GM12892 (cell line): ENCODE measurements around the gene LY6G5C.

Experiments
- DNase-seq: peaks from one replicate; pipeline ENCODE4 v3.0.0; 2011; ENCODE audit not compliant: insufficient read length
- FAIRE-seq: peaks from 2 replicates; lab custom pipeline; 2011; peaks lifted over from hg19 to GRCh38; lab: Jason Lieb, UNC
- POLR2A ChIP-seq: IDR thresholded peaks from 2 replicates; pipeline ENCODE4 v1.6.1; 2011; ENCODE audit warnings: low read depth, low read length, control low read depth
- POLR2AphosphoS5 ChIP-seq: IDR thresholded peaks from 2 replicates; pipeline ENCODE4 v1.6.1; 2011; ENCODE audit warnings: low read depth, low read length, control low read depth
- TAF1 ChIP-seq: IDR thresholded peaks from 2 replicates; pipeline ENCODE4 v1.6.1; 2011; ENCODE audit warnings: low read depth, mild to moderate bottlenecking, control low read depth, low read length, borderline replicate concordance

Gene LY6G5C

DNA sequence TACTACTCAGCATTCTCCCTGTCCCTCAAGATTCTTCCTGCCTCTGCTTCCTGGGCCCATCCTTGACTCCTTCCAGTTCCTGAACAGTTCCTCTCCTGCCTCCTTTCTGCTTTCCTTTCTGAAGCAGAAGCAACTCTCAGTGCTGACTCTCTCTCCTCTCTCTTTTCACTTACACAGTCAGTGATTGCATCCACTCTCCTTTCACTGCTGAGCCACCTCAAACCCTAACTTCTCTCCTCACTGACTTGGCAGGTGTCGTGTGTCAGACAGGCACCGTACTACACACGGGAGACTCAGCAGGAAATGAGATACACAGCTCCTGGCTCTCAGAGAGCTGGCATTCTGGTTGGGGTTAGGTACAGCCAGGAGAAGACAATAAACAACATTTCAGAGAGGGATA lies 16.7 kb upstream of the LY6G5C start:
- DNase-seq = no peak
- TF ChIP-seq POLR2AphosphoS5 = no peak
- TF ChIP-seq TAF1 = no peak
- TF ChIP-seq POLR2A = no peak
- peak; percentile 42 for FAIRE-seq

DNA sequence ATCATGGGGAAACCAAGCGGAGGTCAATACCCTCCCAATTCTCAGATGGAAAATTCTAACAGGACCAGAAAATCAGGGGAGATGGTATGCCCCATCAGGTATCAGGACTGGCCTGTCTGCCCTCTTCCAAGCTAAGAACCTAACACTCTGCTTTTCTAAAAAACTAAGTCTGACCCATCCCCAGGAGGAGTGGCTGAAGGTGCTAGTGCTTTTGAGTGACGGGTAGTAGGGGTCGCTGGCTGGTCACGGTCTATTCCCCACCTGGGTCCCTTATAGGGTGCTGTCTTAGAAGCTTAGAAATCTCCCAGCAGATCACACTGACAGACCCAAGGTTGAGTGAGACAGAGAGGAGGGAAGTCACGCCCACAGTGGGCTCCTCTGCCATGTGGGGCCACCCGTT lies 12.7 kb upstream of the LY6G5C start:
- no peak for FAIRE-seq
- no peak for TF ChIP-seq TAF1
- DNase-seq = no peak

DNA sequence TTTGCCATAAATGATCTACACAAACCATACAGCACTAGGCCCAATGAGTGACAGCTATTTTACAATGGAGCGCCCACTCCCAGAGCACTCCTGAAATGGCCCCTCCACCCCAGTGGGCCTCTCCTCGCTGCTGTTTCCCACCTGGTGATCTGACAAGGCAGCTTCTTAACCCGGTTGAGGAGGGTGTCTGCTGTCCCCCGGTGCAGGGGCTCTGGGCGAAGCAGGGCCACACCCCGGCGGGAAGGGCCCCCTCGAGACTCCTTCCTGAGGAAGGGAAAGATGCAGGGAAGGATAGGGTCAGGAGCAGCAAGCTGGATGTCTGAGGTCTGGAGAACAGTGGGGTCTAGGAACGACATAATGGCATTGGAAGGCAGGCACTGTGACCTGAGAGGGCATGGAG lies 12.0 kb upstream of the LY6G5C start:
- FAIRE-seq = no peak
- TF ChIP-seq TAF1 (no peak), POLR2A (no peak), POLR2AphosphoS5 (no peak)
- DNase-seq = no peak

DNA sequence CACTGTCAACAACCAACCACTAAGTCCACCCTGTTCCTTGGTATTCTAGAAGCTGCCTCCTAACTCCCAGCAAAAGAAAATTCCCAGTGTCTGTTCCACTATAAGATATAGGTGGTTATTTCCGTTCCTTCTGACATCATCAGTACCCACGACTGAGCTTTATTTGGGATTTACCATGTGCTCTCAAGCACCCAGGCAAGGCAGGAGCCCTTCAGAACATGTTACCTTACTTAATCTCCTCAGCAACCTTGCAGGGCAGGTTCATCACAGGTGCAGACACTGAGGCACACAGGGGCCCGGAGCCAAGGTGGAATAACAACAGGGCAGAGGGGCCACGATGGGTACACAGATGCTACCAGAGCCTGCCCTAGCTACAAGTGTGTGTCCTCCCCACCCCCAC lies 11.5 kb upstream of the LY6G5C start:
- no peak for DNase-seq
- no peak for FAIRE-seq
- no peak for TF ChIP-seq TAF1
- TF ChIP-seq POLR2A = no peak
- TF ChIP-seq POLR2AphosphoS5 = no peak

DNA sequence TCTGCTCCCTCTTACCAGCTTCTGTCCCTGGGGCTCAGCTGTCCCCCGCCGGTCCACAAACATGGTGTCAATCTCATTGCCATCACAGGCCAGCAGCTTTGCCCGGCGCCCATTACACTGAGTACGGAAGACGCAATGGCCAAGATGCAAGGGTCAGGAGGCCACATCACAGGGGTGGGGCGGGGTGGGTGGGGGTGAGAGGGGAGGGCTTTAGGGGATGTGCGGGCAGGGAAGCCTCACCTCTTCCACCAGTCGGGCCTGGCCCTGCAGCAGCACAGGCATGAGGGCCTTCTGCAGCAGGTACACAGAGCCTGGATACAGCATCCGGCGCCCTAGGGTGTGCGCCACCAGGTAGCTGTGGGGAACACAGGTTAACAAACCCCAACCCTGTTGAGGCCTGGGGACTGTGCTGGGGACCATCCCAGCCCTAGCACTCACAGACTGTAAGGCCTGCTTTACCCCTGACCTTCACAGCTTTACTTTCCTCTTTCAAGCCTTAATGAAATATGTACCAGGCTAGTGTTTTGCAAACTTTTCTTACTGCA lies 10.8 kb upstream of the LY6G5C start:
- DNase-seq = no peak
- TF ChIP-seq TAF1 = no peak
- no peak for FAIRE-seq

DNA sequence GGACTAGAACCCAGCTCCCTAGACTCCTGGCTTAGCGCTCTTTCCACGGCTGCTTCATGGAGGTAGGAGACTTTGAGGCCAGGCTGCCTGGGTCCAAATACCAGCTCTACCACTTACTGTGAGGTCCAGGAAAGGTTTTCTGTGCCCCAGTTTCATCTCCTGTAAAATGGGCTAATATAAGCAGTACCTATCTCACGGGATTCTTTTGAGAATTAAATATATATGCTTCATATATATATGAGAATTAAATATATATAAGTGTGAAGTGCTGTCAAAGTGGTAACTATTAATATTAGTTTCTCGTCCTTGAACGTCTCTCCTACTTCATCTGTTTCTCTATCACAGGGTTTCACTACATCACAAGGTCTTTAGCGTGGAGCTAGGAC lies 10.2 kb upstream of the LY6G5C start:
- FAIRE-seq (no peak), DNase-seq (no peak)
- TF ChIP-seq POLR2A (no peak), POLR2AphosphoS5 (no peak), TAF1 (no peak)

DNA sequence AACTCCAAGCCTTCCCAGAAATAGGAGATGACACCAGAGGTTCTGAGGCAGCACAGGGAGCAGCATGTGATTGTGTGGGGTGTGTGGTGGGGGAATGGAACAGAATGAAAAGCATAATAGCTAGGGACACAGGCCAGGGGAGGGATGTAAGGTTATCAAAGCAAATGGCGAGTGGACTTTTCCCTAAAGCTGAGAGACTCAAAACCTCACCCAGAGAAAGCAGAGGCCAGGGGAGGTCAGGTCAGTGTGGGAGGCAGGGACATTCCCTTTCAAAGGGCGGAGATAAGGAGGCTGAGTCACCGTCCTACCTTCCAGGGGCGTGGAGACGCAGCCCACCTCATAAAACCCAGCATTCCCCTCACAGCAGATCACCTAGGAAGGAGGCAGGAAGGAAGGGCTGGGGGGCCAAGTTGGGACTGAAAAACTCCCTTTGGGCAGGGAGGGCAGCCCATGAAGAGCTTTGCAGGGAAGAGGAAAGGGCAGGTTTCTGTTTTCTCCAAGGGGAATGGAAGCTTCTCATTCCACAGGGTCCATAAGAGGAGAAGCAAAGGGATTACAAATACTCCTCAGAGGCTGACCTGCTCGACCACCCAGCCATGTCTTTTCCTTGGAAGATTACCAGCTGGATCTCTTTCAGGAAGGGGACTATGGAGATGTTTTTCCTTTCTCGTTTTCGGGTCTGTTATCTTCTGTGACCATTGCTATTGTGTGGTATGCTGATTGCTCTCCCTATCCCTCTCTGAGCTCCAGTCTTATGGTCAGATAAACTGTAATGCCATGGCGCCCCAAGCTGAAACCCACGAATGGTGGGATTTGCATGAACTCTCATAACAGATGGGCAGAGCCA lies 9.6 kb upstream of the LY6G5C start:
- DNase-seq (no peak), FAIRE-seq (no peak)
- no peak for TF ChIP-seq POLR2A
- TF ChIP-seq TAF1 = no peak
- TF ChIP-seq POLR2AphosphoS5 = no peak

DNA sequence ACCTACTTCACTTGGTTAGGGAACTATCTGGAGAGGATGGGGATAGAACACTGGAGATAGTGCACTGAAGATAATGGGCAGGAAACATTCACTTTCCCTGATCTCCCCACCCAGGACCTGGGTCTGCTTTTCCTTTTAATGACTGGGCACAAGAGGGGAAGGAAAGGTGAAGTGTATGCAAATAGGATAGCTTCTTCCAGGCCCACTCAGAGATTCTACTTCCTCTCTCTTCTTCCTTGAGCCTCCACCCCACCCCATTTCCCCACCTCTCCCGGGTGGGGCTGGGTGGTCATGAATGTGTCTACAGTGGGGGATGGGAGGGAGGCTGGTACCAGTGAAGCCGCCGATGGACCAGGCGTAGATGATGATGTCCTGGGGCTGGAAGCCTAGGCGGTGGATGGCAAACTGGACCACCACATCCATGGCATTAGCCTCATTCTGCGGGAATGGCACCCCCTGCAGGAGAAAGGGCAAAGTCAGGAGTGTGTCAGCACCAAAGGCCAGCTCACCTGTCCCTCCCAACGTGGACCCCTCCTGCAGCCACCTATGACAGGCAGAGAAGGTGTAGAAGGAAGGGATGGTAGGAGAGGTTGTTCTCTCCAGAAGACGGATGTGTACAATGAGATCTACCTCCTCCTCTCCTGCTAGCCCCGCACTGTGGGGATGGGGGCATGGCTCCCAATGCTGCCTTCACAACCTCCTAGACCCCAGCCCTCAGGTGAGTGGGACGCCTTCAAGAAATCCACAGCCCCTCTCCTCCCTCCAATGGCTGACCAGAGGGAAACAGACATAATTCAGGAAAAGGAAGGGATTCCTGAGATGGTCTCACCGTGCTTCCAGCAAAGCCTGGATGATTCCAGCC lies 8.6 kb upstream of the LY6G5C start:
- no peak for FAIRE-seq
- TF ChIP-seq TAF1 = no peak
- TF ChIP-seq POLR2A = no peak
- no peak for TF ChIP-seq POLR2AphosphoS5
- no peak for DNase-seq

DNA sequence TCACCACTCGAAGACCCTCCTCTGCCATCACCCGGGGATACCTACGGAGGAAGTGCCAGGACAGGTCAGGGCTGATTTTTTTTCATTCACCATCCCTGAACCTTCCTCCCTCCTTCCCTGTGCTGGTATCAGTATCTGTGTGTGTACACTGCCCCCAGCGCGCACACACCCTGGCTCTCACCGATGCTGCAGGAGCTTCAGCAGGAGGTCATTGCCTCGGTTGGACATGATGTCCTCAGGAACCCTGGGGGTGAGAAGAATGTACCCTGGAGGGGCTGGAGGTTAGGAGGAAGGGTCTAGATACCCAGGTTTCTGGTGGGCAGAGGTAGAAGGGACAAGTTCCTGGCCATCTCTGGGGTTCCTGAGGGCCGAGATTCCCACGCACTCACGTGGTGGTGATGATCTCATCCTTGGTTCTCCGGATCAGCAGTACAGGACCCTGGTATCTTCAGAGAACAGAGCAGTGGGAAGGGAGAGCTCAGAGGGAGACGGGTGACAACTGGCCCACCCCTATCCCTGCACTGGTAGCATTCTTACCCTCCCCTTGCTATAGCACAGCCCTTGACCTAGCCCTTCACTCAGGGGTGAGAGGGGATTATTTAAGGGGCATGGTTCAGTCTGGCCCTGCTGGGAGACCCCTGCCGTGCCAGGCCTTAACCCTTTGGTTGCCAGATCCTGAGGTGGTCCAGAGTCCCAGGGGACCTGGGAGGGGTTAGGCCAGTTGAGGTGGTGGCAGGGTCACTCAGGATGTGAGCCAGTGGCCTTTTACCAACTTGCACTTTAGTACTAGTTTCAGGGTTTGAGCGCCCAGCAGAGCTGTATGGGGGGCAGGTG lies 7.2 kb upstream of the LY6G5C start:
- no peak for DNase-seq
- TF ChIP-seq TAF1 = no peak
- TF ChIP-seq POLR2AphosphoS5 = no peak
- no peak for TF ChIP-seq POLR2A
- no peak for FAIRE-seq

DNA sequence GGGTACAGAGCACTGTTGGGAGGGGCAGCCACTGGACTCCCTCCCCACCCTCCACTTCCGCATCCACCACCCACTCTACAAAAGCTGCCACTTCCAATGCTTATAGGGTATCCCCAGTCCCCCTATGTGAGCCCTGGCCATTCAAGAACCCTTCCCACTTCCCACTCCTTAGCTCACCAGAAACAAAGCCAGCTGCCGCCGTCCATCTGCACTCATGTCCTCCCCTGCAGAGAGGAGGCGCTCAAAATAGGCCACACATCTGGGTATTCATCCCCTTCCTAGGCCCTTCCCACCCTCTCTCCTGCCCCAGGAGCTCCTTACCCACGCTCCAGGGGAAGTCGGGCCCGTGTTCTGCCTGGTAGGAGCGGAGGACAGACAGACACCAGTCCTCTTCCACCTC lies 6.5 kb upstream of the LY6G5C start:
- no peak for FAIRE-seq
- no peak for DNase-seq
- TF ChIP-seq POLR2AphosphoS5 (no peak), POLR2A (no peak), TAF1 (no peak)

DNA sequence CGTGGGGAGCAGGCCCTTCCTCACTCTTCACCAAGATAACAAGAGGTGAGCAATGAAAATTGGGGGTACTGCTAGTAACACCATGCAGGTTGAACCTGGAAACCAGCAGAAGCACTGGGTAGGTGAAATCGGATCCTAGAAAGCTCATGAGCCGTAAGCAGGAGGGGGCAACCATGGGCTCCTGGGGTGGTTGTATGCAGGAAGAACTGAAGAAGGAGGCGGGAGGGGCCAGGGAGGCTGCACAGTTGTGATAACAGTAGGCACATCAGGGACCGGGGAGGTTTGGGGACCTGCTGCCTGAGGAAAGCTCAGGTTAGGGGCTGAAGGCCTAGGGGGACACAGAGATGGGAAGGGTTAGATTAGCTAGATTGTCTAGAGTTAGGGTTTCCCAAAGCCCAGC lies 5.6 kb upstream of the LY6G5C start:
- DNase-seq (no peak), FAIRE-seq (no peak)
- TF ChIP-seq POLR2AphosphoS5 (no peak), TAF1 (no peak), POLR2A (no peak)
